Measurements from ENCODE around the gene ISCU.

Gene ISCU

GRCh38 chr12:108562348-108563135 is at the start of gene ISCU:
Gene ISCU, plus strand, starts transcription at chr12:108562596. Its CDS starts 27 bp downstream, at chr12:108562623.
- DNase-seq (ENCODE audit: low read depth in 2 of 2), result peak; percentile 91 to 94

- DNase-seq (ENCODE audit: low read depth in 2 of 2), result no peak
Observed at GRCh38 chr12:108514468-108514972, 47.9 kb upstream of the ISCU start.

GRCh38 chr12:108514973-108515814 is 47.2 kb upstream of the ISCU start, which contains the start of gene FICD:
Gene FICD, plus strand, starts transcription at chr12:108515277. Its CDS starts 1,696 bp downstream, at chr12:108516973.
- DNase-seq (ENCODE audit: low read depth in 2 of 2), result peak; percentile 95 to 96

GRCh38 chr12:108515916-108516315 is 46.5 kb upstream of the ISCU start:
- DNase-seq (ENCODE audit: low read depth in 2 of 2), result no peak

GRCh38 chr12:108516511-108517275 is 45.7 kb upstream of the ISCU start:
- DNase-seq (ENCODE audit: low read depth in 2 of 2), result no peak

- DNase-seq (ENCODE audit: low read depth in 2 of 2), result no peak
Observed at GRCh38 chr12:108517288-108518100, 44.9 kb upstream of the ISCU start.

GRCh38 chr12:108518101-108518715 is 44.2 kb upstream of the ISCU start:
- DNase-seq (ENCODE audit: low read depth in 2 of 2), result no peak

- no peak for DNase-seq (ENCODE audit: low read depth in 2 of 2)
Observed at GRCh38 chr12:108518716-108519496, 43.5 kb upstream of the ISCU start.

- no peak for DNase-seq (ENCODE audit: low read depth in 2 of 2)
Observed at GRCh38 chr12:108519558-108519957, 42.8 kb upstream of the ISCU start.

GRCh38 chr12:108523365-108523764 is 39.0 kb upstream of the ISCU start:
- DNase-seq (ENCODE audit: low read depth in 2 of 2), result no peak

GRCh38 chr12:108525681-108526080 is 36.7 kb upstream of the ISCU start:
- DNase-seq (ENCODE audit: low read depth in 2 of 2), result no peak

- DNase-seq (ENCODE audit: low read depth in 2 of 2), result no peak
Observed at GRCh38 chr12:108526482-108527165, 35.8 kb upstream of the ISCU start.

GRCh38 chr12:108527166-108527496 is 35.3 kb upstream of the ISCU start:
- no peak for DNase-seq (ENCODE audit: low read depth in 2 of 2)

GRCh38 chr12:108530161-108530560 is 32.2 kb upstream of the ISCU start:
- no peak for DNase-seq (ENCODE audit: low read depth in 2 of 2)

- peak; percentile 59 to 61 for DNase-seq (ENCODE audit: low read depth in 2 of 2)
Observed at GRCh38 chr12:108531929-108532848, 30.2 kb upstream of the ISCU start.

GRCh38 chr12:108538146-108538545 is 24.2 kb upstream of the ISCU start:
- no peak for DNase-seq (ENCODE audit: low read depth in 2 of 2)

GRCh38 chr12:108538616-108539195 is 23.7 kb upstream of the ISCU start:
- no peak for DNase-seq (ENCODE audit: low read depth in 2 of 2)

- no peak for DNase-seq (ENCODE audit: low read depth in 2 of 2)
Observed at GRCh38 chr12:108542320-108542719, 20.1 kb upstream of the ISCU start.

Data from fibroblast of skin of left quadriceps (primary cell).